Tibial nerve (tissue), 3 donors: ENCODE measurements around the gene KRT75.

Experiments
- CTCF ChIP-seq, 5 experiments: fragments of 200-600 bp in 3 of 5; fragments of 450-650 bp in 2 of 5; sonication (generic) in 3 of 5; IDR thresholded peaks; one replicate each; pipeline ENCODE4 v1.5.1; 2016 to 2019; ENCODE audit warnings: antibody characterized with exemption in 5 of 5, mild to moderate bottlenecking in 3 of 5, moderate library complexity in 2 of 5
- POLR2A ChIP-seq, 2 donors: fragments of 450-650 bp; IDR thresholded peaks; one replicate each; pipeline ENCODE4 v1.6.1; 2017; ENCODE audit warnings: antibody characterized with exemption in 2 of 2, mild to moderate bottlenecking in 2 of 2, moderate library complexity in 2 of 2

GRCh38 chr12:52426034-52426433 is 8.1 kb downstream of the KRT75 start:
- TF ChIP-seq POLR2A (IDR thresholded peaks at IDR 0.05) (no peak), CTCF (IDR thresholded peaks at IDR 0.05) (no peak)
